ENCODE measurements around the gene NAP1L4.

NAP1L4 gene

DNA sequence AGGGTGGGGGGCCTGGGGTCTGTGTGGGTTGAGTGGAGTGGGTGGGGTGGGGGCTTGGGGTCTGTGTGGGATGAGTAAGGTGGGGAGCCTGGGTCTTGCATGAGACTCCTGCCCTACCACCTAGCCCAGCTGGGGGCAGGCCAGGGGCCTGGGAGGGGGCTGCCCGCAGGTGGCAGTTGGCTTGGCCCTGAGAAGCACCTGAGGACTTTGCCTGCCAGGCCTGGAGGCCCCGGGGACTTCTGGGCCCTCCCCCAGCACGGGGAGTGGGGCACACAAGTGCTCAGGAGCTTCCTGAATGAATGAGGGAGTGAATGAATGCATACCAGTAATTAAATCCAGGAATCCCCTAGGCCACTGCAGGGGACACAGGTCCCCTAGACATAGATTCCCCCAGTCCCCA lies 69.5 kb downstream of the NAP1L4 start:
- peaks cover under 1% of the 10 kb centered on the region for H3K4me1 Mint-ChIP-seq
- no peak overlapping the region for H3K27ac Mint-ChIP-seq

GRCh38 chr11:2921742-2922493 lies 70.2 kb downstream of the NAP1L4 start:
- H3K27ac Mint-ChIP-seq = no peak overlapping the region
- H3K9me3 Mint-ChIP-seq = no peaks in the 10 kb centered on the region
- peak; percentile 3 for ATAC-seq
- H3K27me3 Mint-ChIP-seq = peaks cover 8% of the 10 kb centered on the region
- no peaks in the 10 kb centered on the region for H3K36me3 Mint-ChIP-seq
- H3K4me1 Mint-ChIP-seq = no peaks in the 10 kb centered on the region
- H3K4me3 Mint-ChIP-seq = no peak overlapping the region

More for the DNA sequence above, 69.5 kb downstream of the NAP1L4 start:
- no peaks in the 10 kb centered on the region for H3K9me3 Mint-ChIP-seq
- ATAC-seq = no peak
- no peaks in the 10 kb centered on the region for H3K36me3 Mint-ChIP-seq
- H3K27me3 Mint-ChIP-seq = peaks cover 15% of the 10 kb centered on the region
- no peak overlapping the region for H3K4me3 Mint-ChIP-seq

DNA sequence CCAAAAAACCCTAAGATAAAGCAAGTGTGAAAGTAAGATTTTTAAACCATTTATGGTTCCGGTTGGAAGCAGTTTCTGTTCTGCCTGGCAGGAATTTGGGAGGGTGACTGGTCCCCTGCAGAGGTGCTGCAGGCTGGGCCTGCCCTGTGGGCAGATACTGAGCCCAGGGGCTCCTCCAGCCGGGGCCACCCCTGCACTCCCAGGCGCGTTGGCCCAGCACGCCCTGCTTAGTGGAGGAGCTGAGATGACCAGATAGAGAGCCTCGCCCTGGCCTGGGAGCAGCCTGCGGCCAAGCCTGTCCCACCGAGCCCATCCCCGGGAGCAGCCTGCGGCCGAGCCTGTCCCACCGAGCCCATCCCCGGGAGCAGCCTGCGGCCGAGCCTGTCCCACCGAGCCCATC lies 70.9 kb downstream of the NAP1L4 start:
- ATAC-seq = no peak
- peaks cover 1% of the 10 kb centered on the region for H3K27me3 Mint-ChIP-seq
- H3K9me3 Mint-ChIP-seq = no peaks in the 10 kb centered on the region
- no peak overlapping the region for H3K4me3 Mint-ChIP-seq
- no peak overlapping the region for H3K27ac Mint-ChIP-seq
- H3K36me3 Mint-ChIP-seq = no peaks in the 10 kb centered on the region
- H3K4me1 Mint-ChIP-seq = no peaks in the 10 kb centered on the region

DNA sequence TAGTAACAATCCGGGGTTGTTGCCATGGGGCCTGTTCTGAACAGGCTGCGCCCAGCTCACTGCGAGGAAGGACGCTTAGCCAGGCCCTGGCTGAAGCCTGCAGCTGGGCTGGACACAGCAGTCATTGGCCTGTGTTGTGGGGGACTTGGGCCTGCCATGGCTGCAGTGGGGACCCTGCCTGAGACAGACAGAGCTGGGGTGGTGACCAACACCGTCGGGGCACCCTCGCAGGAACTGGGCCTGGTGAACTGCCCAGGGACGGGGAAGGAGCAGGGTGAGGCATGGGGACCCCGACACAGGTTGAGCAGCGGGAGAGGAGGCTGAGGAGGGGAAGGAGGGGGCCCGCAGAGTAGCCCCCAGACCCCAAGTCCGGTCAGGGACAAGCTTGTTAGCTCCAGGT lies 71.8 kb downstream of the NAP1L4 start:
- no peaks in the 10 kb centered on the region for H3K9me3 Mint-ChIP-seq
- H3K4me3 Mint-ChIP-seq = no peak overlapping the region
- ATAC-seq = no peak
- H3K27me3 Mint-ChIP-seq = no peaks in the 10 kb centered on the region
- no peaks in the 10 kb centered on the region for H3K4me1 Mint-ChIP-seq
- H3K27ac Mint-ChIP-seq = no peak overlapping the region
- H3K36me3 Mint-ChIP-seq = no peaks in the 10 kb centered on the region

- Mint-ChIP-seq H3K4me1 (peaks cover 3% of the 10 kb centered on the region), H3K27me3 (no peaks in the 10 kb centered on the region), H3K4me3 (no peak overlapping the region), H3K9me3 (no peaks in the 10 kb centered on the region), H3K36me3 (no peaks in the 10 kb centered on the region), H3K27ac (no peak overlapping the region)
- no peak for ATAC-seq
Observed at GRCh38 chr11:2919837-2920236, 72.3 kb downstream of the NAP1L4 start.

- ATAC-seq = no peak
- no peaks in the 10 kb centered on the region for H3K27me3 Mint-ChIP-seq
- no peak overlapping the region for H3K27ac Mint-ChIP-seq
- H3K4me3 Mint-ChIP-seq = no peak overlapping the region
- H3K4me1 Mint-ChIP-seq = peaks cover 9% of the 10 kb centered on the region
- H3K36me3 Mint-ChIP-seq = no peaks in the 10 kb centered on the region
- H3K9me3 Mint-ChIP-seq = no peaks in the 10 kb centered on the region
Observed at GRCh38 chr11:2919188-2919587, 72.9 kb downstream of the NAP1L4 start.

- no peak overlapping the region for H3K4me3 Mint-ChIP-seq
- no peaks in the 10 kb centered on the region for H3K36me3 Mint-ChIP-seq
- H3K27me3 Mint-ChIP-seq = no peaks in the 10 kb centered on the region
- no peak for ATAC-seq
- H3K27ac Mint-ChIP-seq = no peak overlapping the region
- no peaks in the 10 kb centered on the region for H3K9me3 Mint-ChIP-seq
- peaks cover 22% of the 10 kb centered on the region for H3K4me1 Mint-ChIP-seq
Observed at GRCh38 chr11:2917842-2918490, 74.2 kb downstream of the NAP1L4 start.

DNA sequence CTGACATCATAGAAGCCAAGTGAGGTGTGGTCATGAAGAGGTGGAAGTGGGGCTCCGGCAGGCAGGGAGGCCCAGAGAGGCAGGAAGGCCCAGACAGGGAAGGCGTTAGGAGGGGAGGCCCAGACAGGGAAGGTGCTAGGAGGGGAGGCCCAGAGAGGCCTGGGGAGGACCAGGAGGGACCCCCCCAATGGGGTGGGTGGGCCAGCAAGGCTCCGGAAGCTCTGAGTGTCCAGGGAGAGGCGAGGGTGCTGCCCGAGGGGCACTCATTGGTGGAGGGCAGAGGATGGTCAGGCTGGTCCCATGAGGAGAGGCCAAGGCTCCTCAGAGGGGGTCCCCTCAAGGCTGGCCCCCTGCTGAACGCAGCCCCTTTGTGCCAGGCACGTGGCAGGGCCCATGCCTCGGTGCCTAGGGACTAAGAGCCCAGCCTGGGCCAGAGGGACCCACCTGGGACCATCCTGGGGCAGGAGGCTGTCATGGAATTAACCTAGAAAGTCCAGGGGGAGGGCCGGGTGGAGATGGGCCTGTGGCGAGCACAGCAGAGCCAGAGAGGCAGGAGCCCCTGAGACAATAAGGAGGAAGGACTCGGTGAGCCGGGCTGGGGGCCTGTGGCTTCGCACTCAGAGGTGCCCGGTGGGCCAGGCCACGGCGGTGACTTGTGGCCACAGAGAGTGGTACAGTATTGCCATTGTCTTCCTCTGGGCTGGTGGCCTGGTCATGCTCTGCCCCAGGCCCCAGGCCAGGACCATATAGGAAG lies 75.1 kb downstream of the NAP1L4 start:
- Mint-ChIP-seq H3K4me1 (peaks cover 26% of the 10 kb centered on the region), H3K36me3 (no peaks in the 10 kb centered on the region)

DNA sequence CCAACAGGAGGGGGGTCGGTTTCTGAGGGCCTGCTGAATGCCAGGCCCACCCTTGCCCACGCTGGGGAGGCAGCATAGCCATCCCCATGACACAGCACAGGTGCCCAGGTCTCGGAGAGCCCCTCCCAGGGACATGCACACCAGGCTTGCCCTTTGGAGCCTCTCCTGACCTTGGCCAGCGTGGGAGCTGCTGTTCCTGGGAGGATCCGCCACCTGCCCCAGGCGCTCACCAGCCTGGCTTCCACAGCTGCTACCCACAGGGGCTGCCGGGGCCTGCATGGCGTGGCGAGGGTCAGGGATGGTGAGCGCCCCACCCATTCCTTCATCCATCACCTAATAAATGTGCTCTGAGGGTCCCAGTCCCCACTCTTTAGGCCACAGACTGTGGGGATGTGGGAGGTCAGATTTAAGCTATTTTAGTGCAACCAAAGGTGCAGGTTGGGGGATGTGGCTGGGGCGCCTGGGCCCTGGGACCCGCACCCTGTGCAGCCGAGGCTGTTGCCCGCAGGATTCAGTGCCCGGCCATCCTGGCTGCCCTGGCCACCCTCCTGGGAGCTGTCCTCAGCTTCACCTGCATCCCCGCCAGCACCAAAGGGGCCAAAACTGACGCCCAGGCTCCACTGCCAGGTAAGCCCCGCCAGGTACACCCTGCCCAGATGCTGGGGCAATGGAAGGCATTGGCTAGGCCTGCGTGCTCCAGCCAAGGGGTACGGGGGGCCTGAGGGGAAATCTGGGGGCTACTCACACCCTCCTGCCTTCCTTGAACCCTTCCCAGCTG lies 75.8 kb downstream of the NAP1L4 start:
- Mint-ChIP-seq H3K27me3 (peaks cover 9% of the 10 kb centered on the region), H3K27ac (no peak overlapping the region), H3K4me3 (no peak overlapping the region), H3K36me3 (no peaks in the 10 kb centered on the region), H3K9me3 (no peaks in the 10 kb centered on the region), H3K4me1 (peaks cover 31% of the 10 kb centered on the region)
- no peak for ATAC-seq

More for the DNA sequence above, 75.1 kb downstream of the NAP1L4 start:
- Mint-ChIP-seq H3K27me3 (peaks cover under 1% of the 10 kb centered on the region), H3K9me3 (no peaks in the 10 kb centered on the region), H3K4me3 (no peak overlapping the region), H3K27ac (no peak overlapping the region)
- ATAC-seq = no peak

GRCh38 chr11:2915473-2915872 lies 76.7 kb downstream of the NAP1L4 start:
- no peak for ATAC-seq
- Mint-ChIP-seq H3K4me3 (no peak overlapping the region), H3K27ac (no peak overlapping the region), H3K27me3 (peaks cover 17% of the 10 kb centered on the region), H3K4me1 (peaks cover 31% of the 10 kb centered on the region), H3K36me3 (no peaks in the 10 kb centered on the region), H3K9me3 (no peaks in the 10 kb centered on the region)

DNA sequence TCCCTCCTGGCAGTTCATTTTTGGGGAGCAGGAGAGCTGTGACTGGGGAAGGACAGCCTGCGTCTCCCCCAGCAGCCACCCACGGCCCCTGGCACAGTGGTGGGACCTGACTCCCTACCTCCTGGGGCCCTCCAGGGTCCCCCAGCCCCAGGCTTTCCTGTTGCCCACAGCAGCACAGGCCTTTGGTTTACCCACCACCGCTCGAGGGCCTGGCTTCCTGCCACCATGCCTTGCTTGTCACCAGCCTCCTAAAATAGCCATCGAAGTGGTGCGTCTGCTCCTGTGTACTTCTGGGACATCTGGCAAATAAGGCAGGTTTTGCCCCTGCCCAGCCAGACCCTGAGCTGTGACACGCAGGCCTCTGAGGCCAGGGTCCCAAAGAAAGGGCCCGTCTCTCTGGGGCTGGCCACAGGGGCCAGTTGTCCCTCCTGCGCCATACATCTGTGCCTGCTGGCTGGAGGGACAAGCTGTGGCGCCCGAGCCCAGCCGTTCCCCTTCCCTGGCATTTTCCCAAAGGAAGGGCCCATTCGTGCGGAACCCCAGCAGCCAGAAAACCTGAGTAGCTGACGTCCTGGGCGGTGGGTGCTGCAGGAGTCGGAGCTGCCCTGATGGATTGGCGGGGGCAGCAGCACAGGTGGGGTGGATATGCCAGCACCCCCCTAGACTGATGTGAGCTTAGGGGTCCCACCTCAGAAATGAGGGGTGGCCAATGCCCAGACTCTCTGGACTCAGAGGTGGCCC lies 77.5 kb downstream of the NAP1L4 start:
- Mint-ChIP-seq H3K27ac (no peak overlapping the region), H3K4me3 (no peak overlapping the region), H3K36me3 (no peaks in the 10 kb centered on the region), H3K27me3 (peaks cover 23% of the 10 kb centered on the region), H3K9me3 (no peaks in the 10 kb centered on the region), H3K4me1 (peaks cover 31% of the 10 kb centered on the region)
- no peak for ATAC-seq

- H3K4me1 Mint-ChIP-seq = peaks cover 31% of the 10 kb centered on the region
- peaks cover 23% of the 10 kb centered on the region for H3K27me3 Mint-ChIP-seq
- H3K27ac Mint-ChIP-seq = no peak overlapping the region
- ATAC-seq = no peak
- H3K4me3 Mint-ChIP-seq = no peak overlapping the region
- no peaks in the 10 kb centered on the region for H3K36me3 Mint-ChIP-seq
- no peaks in the 10 kb centered on the region for H3K9me3 Mint-ChIP-seq
Observed at GRCh38 chr11:2913776-2914175, 78.4 kb downstream of the NAP1L4 start.

DNA sequence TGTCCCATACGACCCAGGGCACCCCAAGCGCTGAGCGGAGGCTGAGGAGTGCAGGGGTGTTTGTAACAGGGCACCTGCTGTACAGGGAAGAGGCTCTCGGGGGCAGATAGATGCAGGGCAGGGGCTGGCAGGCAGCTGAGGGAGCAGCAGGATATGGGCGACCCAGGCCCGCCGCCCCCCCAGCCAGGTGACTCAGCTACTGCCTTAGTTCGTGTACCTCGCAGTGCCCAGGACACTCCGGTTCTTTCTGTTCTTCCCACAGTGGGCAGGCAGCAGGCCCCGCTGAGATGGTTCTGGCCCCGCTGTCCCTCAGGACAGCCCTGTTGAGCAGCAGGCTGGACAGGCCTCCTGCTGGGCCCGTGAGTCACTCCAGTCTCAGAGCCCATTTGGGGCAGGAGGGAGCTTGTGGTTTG lies 79.1 kb downstream of the NAP1L4 start:
- Mint-ChIP-seq H3K27ac (no peak overlapping the region), H3K27me3 (peaks cover 28% of the 10 kb centered on the region), H3K36me3 (no peaks in the 10 kb centered on the region), H3K4me1 (peaks cover 31% of the 10 kb centered on the region), H3K9me3 (no peaks in the 10 kb centered on the region), H3K4me3 (no peak overlapping the region)
- ATAC-seq = no peak

DNA sequence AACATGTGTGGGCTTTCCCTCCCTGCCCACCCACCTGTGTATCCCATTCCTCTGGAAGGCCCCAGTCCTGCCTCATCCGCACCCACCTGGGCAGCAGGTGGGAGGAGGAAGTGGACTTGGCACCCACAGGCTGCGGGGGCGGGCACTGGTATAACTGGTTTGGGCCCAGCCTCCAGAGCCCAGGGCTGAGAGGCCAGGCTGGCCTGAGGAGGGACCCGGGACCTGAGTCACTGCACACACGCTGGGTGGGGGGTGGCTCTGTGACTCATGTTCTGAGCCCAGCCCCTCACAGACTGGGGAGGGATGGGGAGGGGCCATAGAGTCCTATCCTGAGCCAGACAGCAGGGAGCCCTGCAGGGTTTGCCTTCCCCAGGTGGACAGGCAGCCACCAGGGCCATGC lies 79.6 kb downstream of the NAP1L4 start:
- H3K27me3 Mint-ChIP-seq = peaks cover 33% of the 10 kb centered on the region

More for the DNA sequence above, 79.6 kb downstream of the NAP1L4 start:
- no peaks in the 10 kb centered on the region for H3K9me3 Mint-ChIP-seq
- peaks cover 31% of the 10 kb centered on the region for H3K4me1 Mint-ChIP-seq
- no peak overlapping the region for H3K4me3 Mint-ChIP-seq
- H3K27ac Mint-ChIP-seq = no peak overlapping the region
- ATAC-seq = no peak
- H3K36me3 Mint-ChIP-seq = no peaks in the 10 kb centered on the region

Measured in stimulated activated memory B cell treated with anti-CD40 and anti-IgM and Interleukin-4, amounts not matched to agents 10 μg/mL and 1 μg/mL and 100 μg/mL, for 72 hours (primary cell).